OCI-LY7 (cell line): Measurements from ENCODE around the gene CDK4. TPM values are rescaled to one million over a fixed set of nuclear protein-coding genes. Genes with fewer than 3 reads are reported as not detected.

Experiments
- BruUV-seq: library from RNA; stranded (reverse); fragments of 400-500 nt; replicated peaks from 2 replicates; lab custom pipeline; 2021; lab: Mats Ljungman, UMichigan
- CTCF ChIA-PET: fragments of 300-600 bp; sonication (Branson Sonifier 250); formaldehyde crosslinking; loops from one replicate; lab custom pipeline; 2022; ENCODE audit warnings: antibody characterized with exemption; ENCODE audit not compliant: unreplicated experiment; lab: Charles Lee
- POLR2A ChIA-PET: fragments of 300-600 bp; sonication (Branson Sonifier 250); formaldehyde crosslinking; loops from one replicate; lab custom pipeline; 2022; ENCODE audit warnings: antibody characterized with exemption; lab: Charles Lee
- DNase-seq: peaks from one replicate; pipeline ENCODE4 v3.0.0-alpha.2; 2015; ENCODE audit warnings: low spot score
- H2AFZ ChIP-seq: fragments of 200-600 bp; sonication (generic), shearing (Covaris generic); 2 replicates; pipeline ENCODE4 v1.6.1; 2014; ENCODE audit warnings: mild to moderate bottlenecking, antibody characterized with exemption, low read length, moderate library complexity
- H3K27ac ChIP-seq: fragments of 200-600 bp; sonication (generic); 2 replicates; pipeline ENCODE4 v1.5.1; 2014; ENCODE audit warnings: mixed run types, low read depth, mild to moderate bottlenecking, moderate library complexity, low read length, inconsistent platforms; ENCODE audit not compliant: poor library complexity, severe bottlenecking
- H3K36me3 ChIP-seq: fragments of 200-600 bp; sonication (generic); 2 replicates; pipeline ENCODE4 v1.6.1; 2014; ENCODE audit warnings: mild to moderate bottlenecking, antibody characterized with exemption, low read length, moderate library complexity, mixed read lengths; ENCODE audit not compliant: insufficient read depth
- H3K4me1 ChIP-seq: fragments of 200-600 bp; sonication (generic); 2 replicates; pipeline ENCODE4 v1.5.1; 2014; ENCODE audit warnings: mild to moderate bottlenecking, low read length; ENCODE audit not compliant: insufficient read depth, poor library complexity, severe bottlenecking
- H3K4me2 ChIP-seq: fragments of 200-600 bp; sonication (generic); 2 replicates; pipeline ENCODE4 v1.6.1; 2014; ENCODE audit warnings: mild to moderate bottlenecking, low read length
- H3K4me3 ChIP-seq: fragments of 200-600 bp; sonication (generic); 2 replicates; pipeline ENCODE4 v1.5.1; 2014; ENCODE audit warnings: mild to moderate bottlenecking, low read depth, low read length; ENCODE audit not compliant: poor library complexity, severe bottlenecking
- H3K79me2 ChIP-seq: fragments of 200-600 bp; sonication (generic); 2 replicates; pipeline ENCODE4 v1.6.1; 2016; ENCODE audit warnings: low read depth, mild to moderate bottlenecking, low read length, moderate library complexity, mixed read lengths; ENCODE audit not compliant: insufficient read depth
- H3K9me2 ChIP-seq: fragments of 200-600 bp; sonication (generic); 2 replicates; pipeline ENCODE4 v1.6.1; 2016; ENCODE audit warnings: mild to moderate bottlenecking, low read length, mixed read lengths; ENCODE audit not compliant: insufficient read depth
- H3K9me3 ChIP-seq: fragments of 200-600 bp; sonication (generic); 2 replicates; pipeline ENCODE4 v1.6.1; 2014; ENCODE audit warnings: mild to moderate bottlenecking, mixed run types, low read length, mixed read lengths
- H4K20me1 ChIP-seq: fragments of 200-600 bp; sonication (generic); 2 replicates; pipeline ENCODE4 v1.6.1; 2014; ENCODE audit warnings: mild to moderate bottlenecking, antibody characterized with exemption, low read length, moderate library complexity, mixed read lengths; ENCODE audit not compliant: insufficient read depth
- EZH2phosphoT487 ChIP-seq: fragments of 200-600 bp; sonication (generic); IDR thresholded peaks from 2 replicates; pipeline ENCODE4 v1.6.1; 2018; ENCODE audit warnings: low read depth, borderline replicate concordance, mild to moderate bottlenecking, mixed run types, antibody characterized with exemption, low read length, moderate library complexity, mixed read lengths
- intact Hi-C: fragments of 100-400 bp; cut with micrococcal nuclease; formaldehyde crosslinking; loops from one replicate; pipeline ENCODE4 v1.10.0; 2022; ENCODE audit not compliant: unreplicated experiment
- total RNA-seq, 2 experiments: library from RNA; depleted of rRNA in 1 of 2; stranded (reverse); fragments of >200 nt in 1 of 2; shearing (Covaris generic) in 1 of 2; gene quantifications; 2 replicates each; pipeline ENCODE4 v1.2.3, GENCODE V29; 2014 to 2022
- TF ChIP-seq, protein P1 (sequence below): fragments of 200-600 bp; sonication (generic); conservative IDR thresholded peaks from 2 replicates; pipeline ENCODE4 v1.5.1; 2014; ENCODE audit warnings: mild to moderate bottlenecking, antibody characterized with exemption, low read length, moderate library complexity, mixed read lengths

The CDK4 gene
- total RNA-seq, 2 experiments from 2014 or later, result 192 to 280 TPM

DNA sequence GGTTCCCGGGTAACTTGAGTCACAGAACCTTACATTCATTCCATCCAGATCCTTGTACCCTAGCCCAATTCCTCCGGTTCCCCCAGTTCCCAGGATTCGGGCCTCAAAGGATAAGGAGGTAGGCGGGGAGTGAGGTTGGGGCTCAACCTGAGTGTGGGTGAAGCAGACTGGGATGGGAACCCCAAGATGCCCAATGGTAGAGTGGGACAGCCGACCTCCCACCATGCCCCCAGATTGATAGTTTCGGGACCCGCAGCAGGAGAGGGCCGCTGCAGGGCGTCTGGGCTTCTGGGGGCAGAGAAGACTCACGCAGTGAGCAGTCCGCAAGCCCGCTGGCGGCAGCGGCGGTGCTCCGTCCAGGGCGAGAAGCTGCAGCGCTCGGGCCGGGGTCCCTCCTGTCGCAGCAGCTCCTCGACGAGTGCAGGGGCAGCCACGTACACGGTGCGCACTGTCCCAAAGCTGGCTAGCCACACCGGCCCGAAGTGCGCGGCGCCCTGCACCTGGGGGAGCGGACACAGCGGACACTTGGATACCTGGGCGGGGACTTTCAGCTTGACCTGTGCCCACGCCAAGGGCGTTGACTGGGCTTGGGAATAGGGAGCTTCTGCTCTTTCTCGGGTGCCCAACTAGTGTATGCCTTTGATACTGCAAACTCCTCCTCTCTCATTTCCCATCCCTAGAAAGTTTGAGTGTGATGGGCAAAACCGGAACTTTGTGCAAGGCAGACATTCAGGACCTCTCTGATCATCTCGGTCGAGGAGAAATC lies 13.8 kb upstream of the CDK4 start:
- Histone ChIP-seq H3K79me2 (peaks cover 4% of the 10 kb centered on the region; the same call in 1 of the 2 replicates), H4K20me1 (no peaks in the 10 kb centered on the region), H3K9me2 (no peaks in the 10 kb centered on the region), H3K36me3 (peaks cover 46% of the 10 kb centered on the region), H3K4me2 (no peak overlapping the region), H3K4me1 (peaks cover 12% of the 10 kb centered on the region), H2AFZ (no peak overlapping the region), H3K9me3 (no peaks in the 10 kb centered on the region), H3K4me3 (no peak overlapping the region), H3K27ac (no peak overlapping the region)
- intact Hi-C loops, result no loop called here
- TF ChIP-seq EZH2phosphoT487, result no peak
- TF ChIP-seq, protein P1, sequence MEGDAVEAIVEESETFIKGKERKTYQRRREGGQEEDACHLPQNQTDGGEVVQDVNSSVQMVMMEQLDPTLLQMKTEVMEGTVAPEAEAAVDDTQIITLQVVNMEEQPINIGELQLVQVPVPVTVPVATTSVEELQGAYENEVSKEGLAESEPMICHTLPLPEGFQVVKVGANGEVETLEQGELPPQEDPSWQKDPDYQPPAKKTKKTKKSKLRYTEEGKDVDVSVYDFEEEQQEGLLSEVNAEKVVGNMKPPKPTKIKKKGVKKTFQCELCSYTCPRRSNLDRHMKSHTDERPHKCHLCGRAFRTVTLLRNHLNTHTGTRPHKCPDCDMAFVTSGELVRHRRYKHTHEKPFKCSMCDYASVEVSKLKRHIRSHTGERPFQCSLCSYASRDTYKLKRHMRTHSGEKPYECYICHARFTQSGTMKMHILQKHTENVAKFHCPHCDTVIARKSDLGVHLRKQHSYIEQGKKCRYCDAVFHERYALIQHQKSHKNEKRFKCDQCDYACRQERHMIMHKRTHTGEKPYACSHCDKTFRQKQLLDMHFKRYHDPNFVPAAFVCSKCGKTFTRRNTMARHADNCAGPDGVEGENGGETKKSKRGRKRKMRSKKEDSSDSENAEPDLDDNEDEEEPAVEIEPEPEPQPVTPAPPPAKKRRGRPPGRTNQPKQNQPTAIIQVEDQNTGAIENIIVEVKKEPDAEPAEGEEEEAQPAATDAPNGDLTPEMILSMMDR, result no peak
- DNase-seq, result no peak
- no TSS peak for BruUV-seq
- POLR2A ChIA-PET, result interaction anchor here (0.7 to 1.0 kb wide), 2 partner anchors 16 to 537 kb away, joined by 3 to 4 read pairs; partner anchors contain the start of gene SHMT2
- CTCF ChIA-PET, result interaction anchor here (1.4 kb wide), 1 partner anchor 10 kb away, joined by 3 read pairs; no protein-coding TSS in a partner anchor

DNA sequence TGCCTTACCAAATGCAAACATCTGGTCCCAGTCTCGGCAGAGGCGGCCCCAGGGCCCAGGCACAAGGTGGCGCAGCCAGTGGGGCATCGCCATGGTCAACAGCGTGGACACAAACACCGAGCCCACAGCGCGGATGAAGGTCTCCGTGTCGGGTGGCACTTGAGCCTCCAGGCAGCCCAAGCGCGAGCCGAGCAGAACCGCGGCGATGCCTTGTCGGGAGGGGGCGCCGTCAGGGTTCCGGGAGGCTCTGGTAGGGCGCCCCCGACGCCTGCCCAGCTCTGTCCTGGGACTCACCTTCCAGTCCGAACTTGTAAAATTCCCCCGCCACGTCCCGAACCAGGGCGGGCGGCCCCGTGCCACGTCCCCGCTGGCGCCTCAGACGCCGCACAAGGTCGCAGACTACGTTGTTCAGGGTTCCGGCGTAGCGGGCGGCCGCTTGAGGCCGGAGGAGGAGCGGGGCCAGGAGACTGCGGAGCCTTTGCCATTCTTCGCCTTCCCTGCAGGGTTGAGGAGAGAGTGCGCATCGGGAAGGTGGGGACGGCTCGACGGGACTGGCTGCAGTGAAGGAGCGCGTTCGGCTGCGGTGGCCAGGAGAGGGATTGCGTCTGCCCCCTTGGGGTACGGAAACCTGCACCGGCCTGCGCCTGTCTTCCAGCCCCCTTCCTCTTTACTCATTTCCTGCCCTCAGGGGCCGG lies 13.0 kb upstream of the CDK4 start:
- Histone ChIP-seq H2AFZ (no peak overlapping the region), H3K9me2 (no peaks in the 10 kb centered on the region), H3K4me2 (peak overlapping the region; percentile 30; the same call in 1 of the 2 replicates), H3K4me1 (peaks cover 7% of the 10 kb centered on the region), H3K36me3 (peaks cover 46% of the 10 kb centered on the region), H3K4me3 (no peak overlapping the region), H4K20me1 (0 out of 2 replicates have a peak, but pooled peaks cover 3% of the 10 kb centered on the region), H3K79me2 (0 out of 2 replicates have a peak, but pooled peaks cover 5% of the 10 kb centered on the region), H3K9me3 (no peaks in the 10 kb centered on the region), H3K27ac (no peak overlapping the region)
- ChIA-PET CTCF (interaction anchor here (1.4 kb wide), 1 partner anchor 9 kb away, joined by 3 read pairs; no protein-coding TSS in a partner anchor), POLR2A (no interaction called here)
- DNase-seq, result no peak
- intact Hi-C loops, result no loop called here
- TF ChIP-seq, protein P1, result peak; percentile 68
- TF ChIP-seq EZH2phosphoT487, result no peak
- no TSS peak for BruUV-seq
